MG63 (cell line): ENCODE results near the gene TRIM67. TPM values are rescaled to one million over a fixed set of nuclear protein-coding genes. Genes with fewer than 3 reads are reported as not detected.

Source experiments
- DNase-seq: peaks from one replicate; pipeline ENCODE4 v3.0.0-alpha.2; 2020
- H3K27me3 ChIP-seq: fragments of 250-450 bp; sonication (Bioruptor Pico); 2 replicates; pipeline ENCODE4 v1.5.1; 2020; ENCODE audit warnings: mild to moderate bottlenecking, moderate library complexity
- H3K36me3 ChIP-seq: fragments of 250-450 bp; sonication (Bioruptor Pico); 2 replicates; pipeline ENCODE4 v1.5.1; 2020; ENCODE audit warnings: mild to moderate bottlenecking, moderate library complexity
- H3K4me3 ChIP-seq: fragments of 250-450 bp; sonication (Bioruptor Pico); 2 replicates; pipeline ENCODE4 v1.5.1; 2020; ENCODE audit warnings: mild to moderate bottlenecking, moderate library complexity
- H3K9me3 ChIP-seq: fragments of 250-450 bp; sonication (Bioruptor Pico); 2 replicates; pipeline ENCODE4 v1.5.1; 2020; ENCODE audit warnings: mild to moderate bottlenecking, moderate library complexity
- total RNA-seq: library from RNA; depleted of rRNA; stranded (reverse); fragments of >200 nt; shearing (Covaris generic); gene quantifications from 2 replicates; pipeline ENCODE4 v1.2.3, GENCODE V29; 2014; ENCODE audit warnings: low replicate concordance

Gene TRIM67
- total RNA-seq, 1 experiment from 2014 or later: not detected

GRCh38 chr1:231189683-231190270, 27.9 kb downstream of the TRIM67 start:
- Histone ChIP-seq H3K9me3 (no peaks in the 10 kb centered on the region), H3K4me3 (no peak overlapping the region), H3K36me3 (no peaks in the 10 kb centered on the region), H3K27me3 (peaks cover 6% of the 10 kb centered on the region)
- DNase-seq: no peak

DNA sequence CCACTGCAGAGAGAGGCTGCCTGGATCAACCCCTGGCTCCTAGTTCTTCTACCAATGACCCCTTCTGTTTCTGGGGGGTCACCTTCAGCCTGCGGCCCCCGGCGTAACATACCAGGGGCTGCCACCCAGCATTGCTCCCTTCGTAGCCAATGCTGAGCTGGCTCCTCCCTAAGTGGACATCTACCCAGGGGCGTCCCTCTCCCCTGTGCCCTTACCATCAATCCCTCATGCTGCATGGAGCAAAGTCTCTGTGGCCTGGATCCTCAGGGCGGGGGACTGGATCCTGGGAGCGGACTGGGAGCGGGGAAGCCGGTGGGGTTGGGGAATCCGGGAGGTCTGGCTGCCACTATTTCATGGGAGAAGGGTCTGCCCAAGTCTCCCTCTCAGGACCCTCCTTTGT, 28.6 kb downstream of the TRIM67 start:
- no peak overlapping the region for H3K4me3 ChIP-seq
- no peaks in the 10 kb centered on the region for H3K9me3 ChIP-seq
- DNase-seq: no peak
- H3K36me3 ChIP-seq: no peaks in the 10 kb centered on the region
- H3K27me3 ChIP-seq: peaks cover 6% of the 10 kb centered on the region

GRCh38 chr1:231192620-231193163, 30.8 kb downstream of the TRIM67 start:
- Histone ChIP-seq H3K4me3 (no peak overlapping the region), H3K36me3 (no peaks in the 10 kb centered on the region), H3K27me3 (peaks cover 4% of the 10 kb centered on the region), H3K9me3 (no peaks in the 10 kb centered on the region)
- peak; percentile 45 for DNase-seq

DNA sequence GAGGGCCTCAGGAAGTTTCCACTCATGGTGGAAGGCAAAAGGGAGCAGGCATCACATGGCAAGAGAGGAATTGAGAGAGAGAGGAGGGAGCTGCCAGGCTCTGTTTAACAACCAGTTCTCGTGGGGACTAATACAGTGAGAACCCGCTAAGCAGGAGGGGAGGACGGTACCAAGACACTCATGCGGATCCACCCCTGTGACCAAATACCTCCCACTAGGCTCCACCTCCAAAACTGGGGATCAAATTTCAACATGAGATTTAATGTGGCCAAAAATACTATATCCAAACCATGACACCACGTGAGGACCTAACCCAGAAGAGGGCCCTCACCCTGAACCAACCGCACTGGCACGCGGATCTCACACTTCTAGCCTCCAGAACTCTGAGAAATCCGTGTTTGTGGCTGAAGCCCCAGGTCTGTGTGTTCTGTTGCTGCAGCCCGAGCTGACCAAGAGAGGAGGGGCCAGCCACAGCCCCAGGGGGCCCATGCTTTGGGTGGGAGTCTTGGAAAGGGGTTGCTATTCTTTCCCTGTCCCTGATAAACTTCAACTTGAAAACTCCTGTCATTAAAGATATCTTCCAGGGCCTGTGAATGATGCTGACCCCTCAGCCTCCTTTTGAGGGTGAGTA, 32.0 kb downstream of the TRIM67 start:
- no peaks in the 10 kb centered on the region for H3K9me3 ChIP-seq
- no peak for DNase-seq

DNA sequence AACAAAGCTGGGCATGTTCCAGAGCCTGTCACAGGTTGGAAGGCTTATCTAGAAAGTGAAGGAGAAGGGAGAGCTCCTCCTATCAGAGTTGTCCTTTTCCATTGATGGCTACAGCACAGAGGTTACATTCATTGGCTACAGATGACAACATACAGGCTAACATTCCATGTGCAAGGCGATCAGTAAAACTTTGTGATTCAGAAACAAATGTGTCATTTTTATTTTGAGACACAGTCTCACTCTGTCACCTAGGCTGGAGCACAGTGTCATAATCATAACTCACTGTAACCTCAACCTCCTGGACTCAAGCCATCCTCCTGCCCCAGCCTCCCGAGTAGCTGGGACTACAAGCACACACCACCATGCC, 32.6 kb downstream of the TRIM67 start:
- no peak for DNase-seq
- Histone ChIP-seq H3K36me3 (no peaks in the 10 kb centered on the region), H3K27me3 (no peaks in the 10 kb centered on the region), H3K9me3 (no peaks in the 10 kb centered on the region), H3K4me3 (no peak overlapping the region)

More for the DNA sequence above, 32.0 kb downstream of the TRIM67 start:
- H3K27me3 ChIP-seq: no peaks in the 10 kb centered on the region
- no peaks in the 10 kb centered on the region for H3K36me3 ChIP-seq
- no peak overlapping the region for H3K4me3 ChIP-seq

DNA sequence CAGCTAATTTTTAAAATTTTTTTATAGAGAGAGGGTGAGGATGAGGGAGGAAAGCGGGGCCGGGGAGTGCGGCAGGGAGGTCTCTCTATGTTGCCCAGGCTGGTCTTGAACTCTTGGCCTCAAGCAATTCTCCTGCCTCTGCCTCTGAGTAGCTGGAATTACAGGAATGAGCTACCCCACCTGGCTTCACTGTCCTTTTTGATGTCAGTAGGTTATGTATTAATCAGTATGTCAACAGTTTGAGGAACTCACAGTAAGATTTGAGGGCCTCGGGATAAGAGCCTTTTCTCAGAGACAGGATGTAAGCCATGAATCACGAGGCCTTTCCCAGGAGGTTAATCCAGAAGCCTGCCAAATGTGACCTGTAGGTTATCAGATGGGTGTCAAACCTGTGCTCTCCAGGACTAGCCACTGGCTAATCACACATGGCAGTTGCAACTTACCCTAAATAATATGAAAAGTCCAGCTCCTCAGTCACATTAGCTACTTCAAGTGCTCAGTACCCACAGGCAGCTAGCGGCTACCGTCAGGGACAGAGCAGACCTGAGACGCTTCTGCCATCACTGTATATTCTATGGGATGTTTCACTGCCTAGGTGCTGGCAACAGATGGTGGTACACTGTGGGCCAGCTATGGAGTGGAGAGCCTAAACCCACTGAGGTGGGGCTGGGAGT, 33.1 kb downstream of the TRIM67 start:
- Histone ChIP-seq H3K36me3 (no peaks in the 10 kb centered on the region), H3K4me3 (no peak overlapping the region), H3K27me3 (no peaks in the 10 kb centered on the region), H3K9me3 (no peaks in the 10 kb centered on the region)
- no peak for DNase-seq

GRCh38 chr1:231196307-231196706, 34.4 kb downstream of the TRIM67 start:
- Histone ChIP-seq H3K27me3 (no peaks in the 10 kb centered on the region), H3K9me3 (no peaks in the 10 kb centered on the region), H3K36me3 (no peaks in the 10 kb centered on the region), H3K4me3 (no peak overlapping the region)
- no peak for DNase-seq

- Histone ChIP-seq H3K9me3 (no peaks in the 10 kb centered on the region), H3K4me3 (no peak overlapping the region), H3K27me3 (no peaks in the 10 kb centered on the region), H3K36me3 (no peaks in the 10 kb centered on the region)
- no peak for DNase-seq
Observed at GRCh38 chr1:231196728-231197127, 34.9 kb downstream of the TRIM67 start.

DNA sequence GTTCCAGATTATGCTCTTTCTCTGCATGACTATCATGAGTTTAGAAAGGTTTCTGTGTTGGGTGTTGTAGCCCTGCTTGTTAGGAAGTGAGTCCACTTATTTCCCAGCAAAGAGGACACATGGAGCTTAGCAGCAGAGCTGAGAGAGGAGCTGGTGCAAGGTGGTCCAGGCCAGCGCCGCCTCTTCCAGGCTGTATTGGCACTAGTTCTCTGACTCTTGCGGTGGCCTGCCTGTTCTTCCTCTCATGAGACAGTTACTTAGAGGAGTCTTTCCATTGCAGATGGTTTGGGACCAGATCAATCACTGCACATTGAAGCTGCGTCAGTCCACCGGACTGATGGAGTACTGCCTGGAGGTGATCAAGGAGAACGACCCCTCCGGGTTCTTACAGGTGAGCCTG, 38.0 kb downstream of the TRIM67 start:
- no peak for DNase-seq
- peaks cover 4% of the 10 kb centered on the region; the same call in 1 of the 2 replicates for H3K27me3 ChIP-seq
- no peak overlapping the region for H3K4me3 ChIP-seq
- no peaks in the 10 kb centered on the region for H3K36me3 ChIP-seq
- no peaks in the 10 kb centered on the region for H3K9me3 ChIP-seq

DNA sequence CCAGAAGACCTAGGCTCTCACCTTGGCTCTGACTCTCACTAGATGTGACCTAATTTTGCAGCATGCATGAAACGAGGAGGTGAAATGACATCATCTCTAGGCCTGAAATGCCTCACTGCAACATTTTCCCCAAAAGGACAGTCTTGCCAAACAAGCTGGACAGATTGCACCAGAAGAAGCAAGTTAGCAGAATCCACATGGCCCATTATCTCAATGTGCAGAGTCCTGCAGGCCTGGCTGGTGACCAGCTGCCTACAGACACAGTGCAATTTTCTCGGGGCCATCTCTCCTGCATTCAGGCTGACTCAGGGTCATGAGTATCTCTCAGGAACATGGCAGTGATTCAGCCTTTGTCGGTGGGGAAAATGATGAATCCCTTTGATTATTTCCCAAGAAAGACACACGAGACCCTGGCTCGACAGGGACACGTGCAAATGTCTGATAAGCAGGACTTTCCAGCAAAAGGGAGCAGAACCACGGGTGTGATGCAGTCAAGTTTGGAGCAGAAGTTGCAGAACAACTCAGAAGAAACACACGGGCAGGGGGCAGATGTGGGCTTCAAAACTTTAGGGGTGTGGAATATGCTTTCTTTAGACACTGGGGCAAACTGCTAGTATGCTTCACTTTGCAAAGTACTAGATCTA, 38.7 kb downstream of the TRIM67 start:
- DNase-seq: no peak
- Histone ChIP-seq H3K4me3 (no peak overlapping the region), H3K27me3 (peaks cover 4% of the 10 kb centered on the region; the same call in 1 of the 2 replicates), H3K36me3 (no peaks in the 10 kb centered on the region), H3K9me3 (no peaks in the 10 kb centered on the region)

- Histone ChIP-seq H3K9me3 (no peaks in the 10 kb centered on the region), H3K27me3 (peaks cover 4% of the 10 kb centered on the region; the same call in 1 of the 2 replicates), H3K36me3 (no peaks in the 10 kb centered on the region), H3K4me3 (no peak overlapping the region)
- no peak for DNase-seq
Observed at GRCh38 chr1:231201375-231201978, 39.6 kb downstream of the TRIM67 start.

GRCh38 chr1:231201979-231202633, 40.2 kb downstream of the TRIM67 start:
- peaks cover 4% of the 10 kb centered on the region; the same call in 1 of the 2 replicates for H3K27me3 ChIP-seq
- no peak for DNase-seq
- H3K4me3 ChIP-seq: no peak overlapping the region
- no peaks in the 10 kb centered on the region for H3K36me3 ChIP-seq
- no peaks in the 10 kb centered on the region for H3K9me3 ChIP-seq

DNA sequence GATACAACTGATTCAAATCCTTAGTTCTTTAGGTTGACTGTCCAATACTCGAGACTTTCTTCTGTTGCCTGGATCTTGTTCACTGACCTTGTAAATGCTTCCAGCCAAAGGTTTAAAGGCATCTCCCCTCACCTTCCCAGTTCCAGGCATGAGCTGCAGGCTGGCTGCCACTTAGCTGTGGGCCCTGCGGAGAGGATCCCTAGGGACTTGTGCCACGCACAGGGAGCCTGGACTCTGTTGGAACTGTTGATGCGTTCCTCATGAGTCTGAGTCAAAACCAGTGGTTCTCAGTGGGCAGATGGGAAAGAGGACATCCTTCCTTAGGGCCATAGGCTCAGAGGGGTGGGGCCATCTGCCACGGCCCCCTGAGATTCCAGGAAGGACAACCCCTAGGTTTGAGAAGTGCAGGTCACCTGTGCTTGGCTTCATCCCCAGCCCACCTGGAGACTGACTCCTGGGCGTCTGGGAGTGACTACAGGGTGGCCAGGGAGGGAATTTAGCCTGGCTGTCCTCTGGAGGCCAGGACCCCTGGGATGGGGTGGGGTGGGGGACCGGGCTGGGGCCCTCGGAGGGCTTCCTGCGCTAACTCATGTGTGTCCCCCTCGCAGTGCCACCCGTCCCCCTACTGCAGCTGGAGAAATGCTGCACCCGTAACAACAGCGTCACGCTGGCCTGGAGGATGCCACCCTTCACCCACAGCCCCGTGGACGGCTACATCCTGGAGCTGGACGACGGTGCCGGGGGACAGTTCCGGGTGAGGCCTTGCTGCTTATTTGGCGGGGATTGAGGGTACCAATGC, 41.6 kb downstream of the TRIM67 start:
- no peaks in the 10 kb centered on the region for H3K36me3 ChIP-seq
- no peaks in the 10 kb centered on the region for H3K9me3 ChIP-seq
- H3K27me3 ChIP-seq: peaks cover 4% of the 10 kb centered on the region; the same call in 1 of the 2 replicates
- no peak overlapping the region for H3K4me3 ChIP-seq
- DNase-seq: no peak

DNA sequence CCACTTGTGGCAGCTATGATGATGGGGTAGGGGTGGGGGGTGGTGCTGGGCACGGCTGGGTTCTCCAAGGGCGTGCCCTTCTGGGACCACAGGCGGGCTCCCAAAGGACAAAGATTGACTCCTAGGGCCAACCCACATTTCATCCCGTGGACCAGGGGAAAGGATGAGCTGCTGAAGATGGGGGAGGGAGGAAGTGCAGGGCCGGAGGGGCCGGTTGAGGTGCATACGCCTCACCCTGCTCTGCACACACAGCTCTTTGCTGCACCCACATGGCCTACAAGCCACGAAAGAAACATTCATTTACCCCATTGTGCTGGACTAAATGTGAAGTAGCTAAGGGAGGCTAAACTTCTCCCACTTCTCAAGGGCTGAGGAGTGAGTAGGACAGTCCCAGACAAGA, 45.0 kb downstream of the TRIM67 start:
- Histone ChIP-seq H3K27me3 (peaks cover 4% of the 10 kb centered on the region; the same call in 1 of the 2 replicates), H3K36me3 (no peaks in the 10 kb centered on the region), H3K9me3 (no peaks in the 10 kb centered on the region), H3K4me3 (no peak overlapping the region)
- DNase-seq: no peak

DNA sequence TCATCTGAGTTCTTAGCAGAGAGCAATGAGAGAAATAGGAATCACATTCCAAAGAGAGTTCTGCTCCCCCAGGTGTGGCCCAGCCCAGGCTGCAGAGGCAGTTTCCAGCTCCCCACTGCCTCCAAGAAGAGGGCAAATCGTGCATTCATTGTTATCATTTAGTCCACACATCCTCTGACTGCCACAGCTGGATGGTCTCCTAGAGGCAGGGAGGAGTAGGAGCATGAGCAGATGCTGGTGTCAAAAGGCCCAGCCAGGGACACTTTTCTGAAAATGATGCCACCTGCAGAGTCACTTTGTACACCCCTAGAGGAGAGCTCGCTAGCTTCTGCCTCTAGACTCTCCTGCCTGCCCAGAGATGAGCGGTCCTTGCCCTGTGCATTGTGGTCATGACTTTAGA, 45.6 kb downstream of the TRIM67 start:
- no peak overlapping the region for H3K4me3 ChIP-seq
- no peaks in the 10 kb centered on the region for H3K9me3 ChIP-seq
- no peaks in the 10 kb centered on the region for H3K36me3 ChIP-seq
- no peak for DNase-seq
- peaks cover 9% of the 10 kb centered on the region for H3K27me3 ChIP-seq

DNA sequence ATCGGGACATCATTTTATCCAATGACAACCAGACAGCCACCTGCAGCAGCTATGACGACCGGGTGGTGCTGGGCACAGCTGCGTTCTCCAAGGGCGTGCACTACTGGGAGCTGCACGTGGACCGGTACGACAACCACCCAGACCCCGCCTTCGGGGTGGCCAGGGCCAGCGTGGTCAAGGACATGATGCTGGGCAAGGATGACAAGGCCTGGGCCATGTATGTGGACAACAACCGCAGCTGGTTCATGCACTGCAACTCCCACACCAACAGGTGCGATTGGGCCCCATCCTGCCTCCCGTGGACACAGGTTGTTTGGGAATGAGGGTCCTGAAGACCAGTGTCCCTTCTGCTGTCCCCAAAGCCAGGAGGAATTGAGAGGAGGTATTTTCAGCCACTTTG, 47.1 kb downstream of the TRIM67 start:
- H3K27me3 ChIP-seq: peaks cover 10% of the 10 kb centered on the region
- DNase-seq: no peak
- no peaks in the 10 kb centered on the region for H3K9me3 ChIP-seq

More for the DNA sequence above, 47.1 kb downstream of the TRIM67 start:
- Histone ChIP-seq H3K36me3 (no peaks in the 10 kb centered on the region), H3K4me3 (no peak overlapping the region)
